HL-60/S4 treated with phorbol 12-myristate 13-acetate at 8.2 ng/mL for 4 days and 3 days (cell line): ENCODE measurements around the gene ZSWIM3.
"Not testable (repeated sequence)": the region's sequence is repeated elsewhere in the genome, so short reads cannot be mapped to it uniquely, and the experiment has no call there.

Source experiments
- in situ Hi-C: fragments of 300-500 bp; cut with MboI; formaldehyde crosslinking; loops from 2 replicates; pipeline ENCODE4 v1.15.0; 2022; ENCODE audit warnings: low sequenced_read_pairs

The ZSWIM3 gene

DNA sequence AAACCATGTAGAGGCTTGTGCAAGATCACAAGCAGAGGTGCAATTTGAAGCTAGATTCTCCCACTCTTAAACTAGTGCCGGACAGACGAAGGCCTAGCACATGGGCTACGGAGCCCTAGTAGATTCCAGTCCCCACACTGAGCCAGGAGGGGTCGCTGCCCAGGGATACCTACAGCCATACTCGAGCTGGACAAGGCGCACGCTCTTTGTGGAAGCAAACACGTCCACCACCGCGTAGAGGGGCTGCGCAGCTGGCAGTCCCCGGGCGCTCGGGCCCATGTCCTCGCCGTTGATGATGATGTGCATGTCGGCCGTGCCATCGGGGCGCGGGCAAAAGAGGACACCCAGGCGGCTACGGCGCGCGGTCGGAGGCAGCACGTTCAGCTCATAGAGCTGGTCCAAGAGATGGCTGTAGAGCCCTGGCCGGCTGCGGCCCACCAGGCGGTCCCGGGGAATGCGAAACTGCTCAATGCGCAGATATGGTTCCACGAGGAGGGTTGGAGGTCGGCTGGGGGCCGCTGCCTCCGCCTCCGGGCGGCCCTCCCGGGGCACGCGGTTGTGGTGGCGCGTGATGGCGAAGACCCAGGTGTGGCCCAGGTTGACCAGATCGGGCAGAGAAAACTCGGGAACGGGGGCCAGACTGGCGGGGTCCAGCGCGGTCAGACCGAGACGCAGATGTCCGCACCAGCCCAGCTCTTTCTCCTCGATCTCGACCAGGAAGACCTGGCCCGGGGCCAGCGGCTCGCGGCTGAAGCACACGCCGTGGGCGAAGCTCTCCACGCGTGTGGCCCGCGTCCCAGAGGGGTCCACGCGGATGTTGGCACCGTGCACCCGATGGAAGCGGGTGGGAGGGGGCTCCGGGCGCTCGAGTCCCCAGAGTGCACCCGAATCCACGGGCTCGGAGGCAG, 32.9 kb downstream of the ZSWIM3 start:
- in situ Hi-C loops, result no loop called here

DNA sequence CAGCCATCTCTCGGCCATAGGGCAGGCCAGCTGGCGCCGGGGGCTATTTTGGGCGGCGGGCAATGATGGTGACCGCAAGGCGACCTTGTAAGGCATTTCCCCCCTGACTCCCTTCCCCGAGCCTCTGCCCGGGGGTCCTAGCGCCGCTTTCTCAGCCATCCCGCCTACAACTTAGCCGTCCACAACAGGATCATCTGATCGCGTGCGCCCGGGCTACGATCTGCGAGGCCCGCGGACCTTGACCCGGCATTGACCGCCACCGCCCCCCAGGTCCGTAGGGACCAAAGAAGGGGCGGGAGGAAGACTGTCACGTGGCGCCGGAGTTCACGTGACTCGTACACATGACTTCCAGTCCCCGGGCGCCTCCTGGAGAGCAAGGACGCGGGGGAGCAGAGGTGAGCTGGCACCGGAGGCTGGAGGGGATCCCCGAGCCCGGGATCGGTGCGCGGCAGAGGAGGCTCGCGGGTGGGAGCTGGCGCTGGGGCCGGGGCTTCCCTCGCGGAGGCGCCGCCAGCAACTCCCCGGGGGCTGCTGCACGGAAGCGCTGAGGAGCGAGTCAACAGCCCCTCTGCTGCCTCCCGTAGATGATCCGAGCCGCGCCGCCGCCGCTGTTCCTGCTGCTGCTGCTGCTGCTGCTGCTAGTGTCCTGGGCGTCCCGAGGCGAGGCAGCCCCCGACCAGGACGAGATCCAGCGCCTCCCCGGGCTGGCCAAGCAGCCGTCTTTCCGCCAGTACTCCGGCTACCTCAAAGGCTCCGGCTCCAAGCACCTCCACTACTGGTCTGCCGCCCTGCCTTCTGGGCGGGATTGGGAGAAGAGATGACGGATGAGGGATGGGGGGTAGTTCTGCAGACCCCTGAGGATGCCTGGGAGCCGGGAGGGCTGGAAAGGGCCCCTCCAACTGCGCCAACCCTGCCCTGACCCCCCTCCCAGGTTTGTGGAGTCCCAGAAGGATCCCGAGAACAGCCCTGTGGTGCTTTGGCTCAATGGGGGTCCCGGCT, 33.9 kb downstream of the ZSWIM3 start, which contains the start of the genes CTSA and NEURL2:
Gene CTSA (plus strand): TSS at position 351 of the 999 bp plus-strand sequence. CDS start 234 bp downstream, at position 585.
Gene NEURL2 (minus strand): TSS at position 224 of the 999 bp plus-strand sequence. CDS start 217 bp downstream, at position 7.
- in situ Hi-C loops, result no loop called here

DNA sequence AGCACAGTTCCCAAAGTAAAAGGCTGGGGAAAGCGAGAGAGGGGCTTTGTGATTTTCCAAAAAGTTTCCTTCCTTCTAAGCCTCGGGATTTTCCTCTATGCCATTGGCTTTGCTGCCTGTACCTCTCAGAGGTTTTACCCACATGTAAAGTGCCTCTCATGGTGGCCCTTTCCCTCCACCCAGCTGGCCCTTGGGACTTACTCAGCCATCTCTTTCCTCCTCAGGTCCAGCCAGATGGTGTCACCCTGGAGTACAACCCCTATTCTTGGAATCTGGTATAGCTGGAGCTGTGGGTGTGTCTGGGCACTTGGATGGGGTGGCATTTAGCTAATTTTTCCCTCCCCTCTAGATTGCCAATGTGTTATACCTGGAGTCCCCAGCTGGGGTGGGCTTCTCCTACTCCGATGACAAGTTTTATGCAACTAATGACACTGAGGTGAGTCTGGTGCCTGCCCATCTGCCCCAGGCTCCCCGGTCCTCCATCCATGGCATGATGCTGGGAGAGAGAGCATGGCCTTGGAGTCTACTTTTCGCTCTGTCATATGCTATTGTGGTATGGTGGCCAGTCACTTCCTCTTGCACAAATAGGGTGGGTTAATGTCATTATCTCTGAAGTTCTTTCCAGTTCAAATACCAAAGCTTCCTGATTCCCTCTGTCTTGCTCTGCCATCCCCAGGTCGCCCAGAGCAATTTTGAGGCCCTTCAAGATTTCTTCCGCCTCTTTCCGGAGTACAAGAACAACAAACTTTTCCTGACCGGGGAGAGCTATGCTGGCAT, 34.8 kb downstream of the ZSWIM3 start:
- in situ Hi-C loops, result no loop called here

DNA sequence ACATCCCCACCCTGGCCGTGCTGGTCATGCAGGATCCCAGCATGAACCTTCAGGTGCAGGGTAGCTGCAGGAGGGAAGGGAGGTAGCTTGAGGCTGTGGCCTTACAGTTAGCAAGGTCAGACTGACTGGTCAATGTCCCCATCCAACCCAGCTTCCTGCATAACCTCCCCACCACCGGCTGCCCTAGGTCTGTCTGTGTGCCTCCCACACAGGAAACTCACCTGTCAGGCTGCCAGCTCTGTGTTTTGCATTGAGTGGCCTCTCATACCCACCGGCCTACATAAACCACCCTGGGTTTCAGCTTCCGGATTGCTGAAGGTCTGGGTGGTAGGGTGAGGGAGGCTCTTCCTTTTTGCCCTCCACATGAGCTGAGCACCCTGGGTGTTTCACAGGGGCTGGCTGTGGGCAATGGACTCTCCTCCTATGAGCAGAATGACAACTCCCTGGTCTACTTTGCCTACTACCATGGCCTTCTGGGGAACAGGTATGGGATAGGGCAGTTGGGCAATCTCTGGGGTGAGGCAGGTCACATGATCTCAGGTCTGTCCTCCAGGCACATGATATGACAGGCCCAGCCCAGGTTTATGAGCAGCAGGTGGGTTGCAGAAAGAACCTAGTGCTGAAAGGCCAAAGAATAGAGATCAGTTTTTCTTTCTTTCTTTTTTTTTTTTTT, 35.5 kb downstream of the ZSWIM3 start:
- in situ Hi-C loops, result no loop called here

DNA sequence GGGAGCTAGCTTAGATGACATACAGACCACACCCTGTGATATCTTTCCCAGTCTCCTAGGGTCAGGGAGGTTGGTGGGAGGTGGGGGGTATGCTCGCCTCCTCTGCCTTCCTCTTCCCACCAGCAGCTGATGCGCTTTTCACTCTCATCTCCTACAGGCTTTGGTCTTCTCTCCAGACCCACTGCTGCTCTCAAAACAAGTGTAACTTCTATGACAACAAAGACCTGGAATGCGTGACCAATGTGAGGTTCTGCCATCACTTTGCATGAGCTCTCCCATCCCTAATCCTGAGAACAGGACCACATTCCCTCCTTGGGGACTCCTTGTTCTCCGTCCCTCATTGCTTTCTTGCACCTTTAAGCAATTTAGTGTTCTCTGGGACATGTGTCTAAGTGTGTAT, 36.4 kb downstream of the ZSWIM3 start:
- in situ Hi-C loops, result no loop called here

DNA sequence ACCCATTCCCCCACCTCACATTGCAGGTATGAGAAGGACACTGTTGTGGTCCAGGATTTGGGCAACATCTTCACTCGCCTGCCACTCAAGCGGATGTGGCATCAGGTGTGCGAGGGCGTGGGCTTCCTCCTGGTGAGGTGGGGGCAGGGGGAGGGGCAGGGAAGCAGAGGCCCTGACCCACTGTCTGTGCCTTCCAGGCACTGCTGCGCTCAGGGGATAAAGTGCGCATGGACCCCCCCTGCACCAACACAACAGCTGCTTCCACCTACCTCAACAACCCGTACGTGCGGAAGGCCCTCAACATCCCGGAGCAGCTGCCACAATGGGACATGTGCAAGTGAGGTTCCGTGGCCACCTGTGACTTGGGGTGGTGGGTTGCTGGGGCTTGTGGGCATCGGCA, 37.4 kb downstream of the ZSWIM3 start:
- in situ Hi-C loops, result no loop called here

DNA sequence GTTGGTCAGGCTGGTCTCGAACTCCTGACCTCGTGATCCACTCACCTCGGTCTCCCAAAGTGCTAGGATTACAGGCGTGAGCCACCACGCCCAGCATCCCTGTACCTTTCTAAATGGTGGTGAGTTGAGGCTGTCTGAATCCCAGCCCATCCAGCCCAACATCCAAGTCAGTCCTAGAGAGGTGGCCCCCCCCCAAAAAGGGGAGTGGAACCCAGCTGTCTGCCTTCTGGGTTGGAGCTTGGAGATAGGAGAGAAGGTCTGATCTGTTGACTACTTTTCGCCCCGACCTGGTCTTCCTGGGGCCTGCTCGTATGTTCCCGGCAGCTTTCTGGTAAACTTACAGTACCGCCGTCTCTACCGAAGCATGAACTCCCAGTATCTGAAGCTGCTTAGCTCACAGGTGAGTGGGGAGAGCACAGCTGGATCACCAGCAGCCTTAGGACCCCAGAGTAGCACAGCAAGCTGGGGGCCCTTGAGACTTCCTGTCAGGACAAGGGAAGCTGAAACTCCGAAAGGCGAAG, 39.3 kb downstream of the ZSWIM3 start:
- in situ Hi-C loops, result no loop called here

DNA sequence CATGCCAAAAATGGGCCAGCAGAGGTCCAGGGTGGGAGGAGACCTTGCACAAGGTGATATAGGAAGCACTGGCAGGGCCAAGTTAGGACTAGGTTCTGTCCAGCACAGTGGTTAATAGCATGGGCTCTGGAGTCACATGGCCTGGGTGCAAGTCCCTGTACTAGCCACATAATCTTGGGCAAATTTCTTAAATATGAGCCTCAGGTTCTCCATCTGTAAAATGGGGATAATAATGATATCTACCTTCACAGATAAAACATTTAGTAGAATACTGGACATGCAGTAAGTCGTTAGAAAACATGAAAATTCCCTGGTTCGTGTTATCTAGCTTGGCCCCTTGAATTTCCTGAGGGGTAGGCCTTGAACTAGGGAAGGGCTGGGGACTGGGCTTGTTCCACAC, 39.9 kb downstream of the ZSWIM3 start:
- in situ Hi-C loops, result no loop called here

DNA sequence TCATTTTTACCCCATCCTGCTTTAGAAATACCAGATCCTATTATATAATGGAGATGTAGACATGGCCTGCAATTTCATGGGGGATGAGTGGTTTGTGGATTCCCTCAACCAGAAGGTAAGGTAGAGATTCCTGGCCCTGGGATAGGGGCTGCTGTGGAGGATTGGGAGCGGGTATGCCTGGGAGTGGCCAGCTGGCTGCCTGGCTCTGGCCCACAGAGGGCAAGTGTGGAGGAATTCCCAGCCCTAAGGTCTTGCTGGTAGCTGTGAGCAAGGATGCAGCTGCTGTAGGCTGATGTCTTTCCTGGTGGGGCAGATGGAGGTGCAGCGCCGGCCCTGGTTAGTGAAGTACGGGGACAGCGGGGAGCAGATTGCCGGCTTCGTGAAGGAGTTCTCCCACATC, 40.3 kb downstream of the ZSWIM3 start:
- in situ Hi-C loops, result no loop called here

DNA sequence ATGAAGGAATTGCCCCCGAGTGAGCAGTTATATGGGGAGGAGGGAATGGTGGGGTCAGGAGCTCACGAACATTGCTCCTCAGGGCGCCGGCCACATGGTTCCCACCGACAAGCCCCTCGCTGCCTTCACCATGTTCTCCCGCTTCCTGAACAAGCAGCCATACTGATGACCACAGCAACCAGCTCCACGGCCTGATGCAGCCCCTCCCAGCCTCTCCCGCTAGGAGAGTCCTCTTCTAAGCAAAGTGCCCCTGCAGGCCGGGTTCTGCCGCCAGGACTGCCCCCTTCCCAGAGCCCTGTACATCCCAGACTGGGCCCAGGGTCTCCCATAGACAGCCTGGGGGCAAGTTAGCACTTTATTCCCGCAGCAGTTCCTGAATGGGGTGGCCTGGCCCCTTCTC, 40.9 kb downstream of the ZSWIM3 start:
- in situ Hi-C loops, result no loop called here

DNA sequence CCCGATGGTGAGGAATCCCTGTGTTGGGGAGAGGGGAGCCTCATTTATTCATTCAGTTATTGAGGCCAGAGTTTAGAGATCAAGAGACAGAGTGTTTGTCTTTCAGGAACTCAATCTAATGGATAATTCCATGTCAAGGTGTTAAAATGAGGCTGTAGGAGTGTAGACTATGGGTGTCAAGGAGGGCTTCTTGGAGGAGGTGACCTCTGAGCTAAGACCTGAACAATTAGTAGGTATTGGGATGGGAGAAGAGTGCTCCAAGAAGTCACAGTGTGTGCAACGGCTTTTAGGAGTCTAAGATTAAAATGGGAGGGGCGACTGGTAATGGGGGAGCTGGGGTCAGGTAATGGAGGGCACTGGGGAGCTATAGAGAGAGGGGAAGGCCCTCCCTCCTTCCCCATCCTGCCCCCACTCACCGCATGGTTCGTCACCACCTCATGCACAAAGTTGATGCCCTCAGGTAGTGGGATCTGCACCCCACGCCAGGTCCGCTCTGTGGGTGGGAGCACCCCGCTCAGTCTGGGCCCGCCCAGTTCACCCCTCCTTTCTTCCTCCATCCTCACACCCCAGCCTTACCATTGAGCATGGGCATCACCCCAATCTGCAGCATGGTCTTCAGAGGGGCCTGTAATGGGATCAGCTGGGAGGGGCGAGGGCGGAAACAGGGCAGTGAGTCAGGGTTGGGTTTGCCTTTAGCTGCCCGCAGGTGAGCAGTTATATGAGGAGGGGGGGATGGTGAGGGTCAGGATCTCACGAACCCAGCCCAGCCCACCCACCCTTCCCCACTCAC, 41.8 kb downstream of the ZSWIM3 start:
- in situ Hi-C loops, result no loop called here

DNA sequence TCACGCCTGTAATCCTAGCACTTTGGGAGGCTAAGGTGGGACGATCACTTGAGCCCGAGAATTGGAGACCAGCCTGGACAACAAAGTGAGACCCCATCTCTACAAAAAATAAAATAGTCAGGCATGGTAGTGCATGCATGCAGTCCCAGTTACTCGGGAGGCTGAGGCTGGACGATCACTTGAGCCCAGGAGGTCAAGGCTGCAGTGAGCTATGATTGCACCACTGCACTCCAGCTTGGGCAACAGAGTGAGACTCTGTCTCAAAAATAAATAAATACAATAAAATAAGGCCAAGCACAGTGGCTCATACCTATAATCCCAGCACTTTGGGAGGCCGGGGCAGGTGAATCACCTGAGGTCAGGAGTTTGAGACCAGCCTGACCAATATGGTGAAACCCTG, 43.9 kb downstream of the ZSWIM3 start:
- in situ Hi-C loops, result not testable (repeated sequence)

DNA sequence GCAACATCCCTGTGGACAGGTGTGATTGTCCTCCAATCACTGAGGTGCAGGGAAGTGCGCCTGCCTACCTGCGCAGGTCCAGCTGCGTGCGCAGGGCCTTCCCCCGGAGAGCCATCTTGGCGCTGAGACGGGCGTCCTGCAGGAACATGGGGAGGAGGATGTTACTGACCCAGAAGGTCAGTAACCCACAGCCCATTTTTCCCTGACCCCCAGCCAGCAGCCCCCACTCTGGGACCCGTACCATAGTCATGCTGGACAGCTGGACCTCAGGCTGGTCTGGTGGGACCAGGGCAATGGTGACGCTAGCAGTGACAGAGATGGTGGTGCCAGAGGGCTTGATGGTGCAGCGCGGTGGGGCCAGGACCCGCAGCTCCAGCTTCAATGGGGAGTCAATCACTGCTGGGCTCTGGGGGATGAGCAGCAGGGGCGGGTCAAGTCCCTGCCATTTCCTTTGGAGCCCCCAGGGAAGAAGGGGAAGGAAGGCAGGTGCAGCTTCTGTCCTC, 44.8 kb downstream of the ZSWIM3 start:
- in situ Hi-C loops, result no loop called here

DNA sequence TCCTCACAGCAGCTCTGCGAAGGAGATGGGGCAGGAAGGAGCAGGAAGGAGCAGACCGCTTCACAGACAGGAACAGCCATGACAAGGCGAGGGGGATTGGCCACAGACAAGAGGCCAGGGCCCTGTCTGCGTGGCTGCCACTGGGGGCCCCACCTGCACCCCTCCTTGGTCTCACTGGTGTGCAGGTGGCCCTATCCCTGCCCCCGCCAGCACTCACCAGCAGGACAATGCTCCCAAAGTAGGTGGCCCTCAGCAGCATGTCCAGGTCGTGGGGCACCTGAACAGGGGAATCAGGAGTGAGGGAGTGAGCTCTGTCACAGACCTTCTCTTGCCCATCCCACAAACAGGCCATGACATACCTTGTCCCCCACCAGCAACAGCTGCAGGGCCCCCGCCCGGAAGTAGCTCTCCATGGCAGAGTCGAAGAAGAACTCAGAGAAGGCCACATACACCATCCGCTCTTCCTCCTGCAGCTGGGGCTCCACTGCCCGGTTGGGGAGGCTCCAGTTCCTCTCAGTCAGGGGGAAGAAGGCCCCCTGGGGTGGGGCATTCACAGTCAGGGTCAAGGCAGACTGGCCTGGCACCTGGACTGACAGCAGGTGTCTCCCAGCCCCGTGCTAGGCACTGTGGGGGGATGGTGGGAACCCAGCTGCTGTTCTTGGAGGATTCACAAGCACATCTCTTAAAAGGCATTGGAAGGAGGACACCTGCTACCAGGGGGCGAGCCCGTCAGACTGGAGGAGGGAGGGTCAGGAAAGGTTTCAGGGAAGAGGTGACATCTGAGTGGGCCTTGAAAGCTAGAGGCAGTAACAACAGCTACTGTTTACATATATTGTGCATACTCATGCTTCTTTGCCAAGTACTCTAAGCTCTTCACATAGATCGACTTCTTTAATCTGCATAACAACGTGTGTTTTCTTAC, 47.4 kb downstream of the ZSWIM3 start:
- in situ Hi-C loops, result no loop called here

DNA sequence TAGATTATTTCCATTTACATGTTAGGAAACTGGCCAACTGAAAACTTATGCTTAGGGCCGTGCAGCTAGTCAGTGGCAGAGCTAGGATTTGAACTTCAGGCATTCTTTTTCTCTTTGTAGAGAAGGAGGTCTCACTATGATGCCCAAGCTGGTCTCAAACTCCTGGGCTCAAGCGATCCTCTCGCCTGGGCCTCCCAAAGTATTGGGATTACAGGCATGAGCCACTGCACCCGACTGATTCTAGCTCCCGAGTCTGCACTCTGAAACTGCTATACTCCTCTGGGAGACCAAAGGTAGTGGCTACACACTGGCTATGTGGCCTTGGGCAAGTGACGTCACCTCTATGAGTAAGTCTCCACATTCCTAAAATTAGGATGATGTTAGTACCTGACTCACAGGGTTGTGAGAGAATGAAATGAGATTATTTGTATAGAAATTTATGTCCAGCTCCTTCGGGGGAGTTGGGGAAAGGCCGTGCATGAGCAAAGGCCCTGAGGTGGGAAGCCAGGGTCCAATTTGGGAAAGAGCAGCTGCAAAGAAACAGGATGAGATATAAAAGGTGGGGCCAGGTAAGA, 48.2 kb downstream of the ZSWIM3 start:
- in situ Hi-C loops, result no loop called here

DNA sequence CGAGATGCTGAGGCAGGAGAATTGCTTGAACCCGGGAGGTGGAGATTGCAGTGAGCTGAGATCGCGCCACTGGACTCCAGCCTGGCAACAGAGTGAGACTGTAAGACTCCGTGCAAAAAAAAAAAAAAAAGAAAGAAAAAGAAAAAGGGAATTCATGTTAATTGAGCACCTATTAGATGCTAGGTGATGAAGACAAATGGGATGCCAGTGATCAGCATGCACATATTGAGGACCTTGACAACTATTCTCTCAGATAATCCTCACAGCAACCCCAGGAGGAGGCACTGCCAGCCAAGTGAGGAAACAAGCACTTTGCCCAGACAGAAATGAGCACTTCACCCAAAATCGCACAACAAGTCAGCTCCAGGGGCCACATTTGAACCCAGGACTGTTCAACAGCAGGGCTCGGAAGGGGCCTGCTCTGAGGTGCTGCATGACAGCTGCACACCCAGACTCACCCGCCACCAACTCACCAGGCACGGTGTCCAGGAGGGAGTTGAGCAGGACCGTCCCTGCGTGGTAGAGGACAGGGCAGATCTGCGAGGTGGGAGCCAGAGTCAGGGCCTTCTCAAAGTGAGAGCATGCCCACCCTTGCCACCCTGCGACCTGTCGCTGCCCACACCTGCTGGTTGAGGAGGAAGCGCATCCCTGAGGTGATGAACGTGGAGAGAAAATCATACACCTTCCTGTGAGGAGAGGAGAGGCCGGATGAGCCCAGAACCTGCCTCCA, 50.0 kb downstream of the ZSWIM3 start:
- in situ Hi-C loops, result no loop called here

DNA sequence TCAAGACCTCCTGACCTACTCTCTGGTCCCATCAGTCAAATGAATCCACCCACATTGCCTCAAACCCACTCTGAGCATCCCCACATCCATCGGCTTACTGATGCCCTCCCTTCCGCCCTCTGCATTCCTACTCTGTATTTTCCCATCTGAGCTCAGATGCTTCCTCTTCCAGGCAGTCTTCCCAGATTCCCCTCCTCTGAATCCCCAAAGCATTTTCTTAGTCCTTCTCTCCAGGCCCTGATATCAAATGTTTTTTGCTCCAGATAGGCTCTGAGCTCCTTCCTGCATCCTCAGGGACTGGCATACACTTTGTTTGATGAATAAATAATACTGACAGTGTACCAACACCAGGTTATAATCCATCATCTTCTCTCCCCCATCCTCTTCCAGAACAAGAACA, 50.7 kb downstream of the ZSWIM3 start:
- in situ Hi-C loops, result no loop called here
